GM12878 (cell line): Measurements from ENCODE around the gene CAB39. TPM values are rescaled to one million over a fixed set of nuclear protein-coding genes. Genes with fewer than 3 reads are reported as not detected.

Experiments used
- ATAC-seq: fragments of 200-7000 bp; cut with Tn5 transposase; 3 replicates; pipeline ENCODE4 v1.9.1; 2020; ENCODE audit warnings: mild to moderate bottlenecking, moderate library complexity
- BruUV-seq: library from RNA; stranded (reverse); fragments of 400-500 nt; replicated peaks from 2 replicates; lab custom pipeline; 2021; lab: Mats Ljungman, UMichigan
- CTCF ChIA-PET: fragments of 300-600 bp; sonication (Branson Sonifier 250); formaldehyde crosslinking; extraction: SDS; loops from one replicate; lab custom pipeline; 2021; ENCODE audit warnings: inconsistent platforms; lab: Yijun Ruan, JAX
- POLR2A ChIA-PET: fragments of 350-600 bp; formaldehyde crosslinking; extraction: SDS; loops from one replicate; lab custom pipeline; 2021; ENCODE audit warnings: inconsistent platforms; lab: Charles Lee
- RAD21 ChIA-PET: fragments of 300-600 bp; sonication (Branson Sonifier 250); formaldehyde crosslinking; loops from one replicate; lab custom pipeline; 2023; ENCODE audit warnings: antibody characterized with exemption; ENCODE audit not compliant: unreplicated experiment; lab: Charles Lee
- SMC1A ChIA-PET: fragments of 300-600 bp; sonication (Branson Sonifier 250); formaldehyde crosslinking; loops from one replicate; lab custom pipeline; 2023; ENCODE audit not compliant: unreplicated experiment, uncharacterized antibody; lab: Charles Lee
- DNase-seq: peaks from one replicate; pipeline ENCODE4 v3.0.0-alpha.2; 2011; ENCODE audit warnings: low read depth, low spot score
- FAIRE-seq: peaks from 3 replicates; lab custom pipeline; 2011; peaks lifted over from hg19 to GRCh38; lab: Jason Lieb, UNC
- H2AFZ ChIP-seq: 2 replicates; pipeline ENCODE4 v1.6.0; 2011; ENCODE audit warnings: low read depth, low read length, control low read depth; ENCODE audit not compliant: control insufficient read depth
- H3K27ac ChIP-seq: 2 replicates; pipeline ENCODE4 v1.5.1; 2011; ENCODE audit warnings: control low read depth; ENCODE audit not compliant: control insufficient read depth, insufficient read depth
- H3K27me3 ChIP-seq, 2 experiments: replicated peaks in 1 of 2; 2 replicates each; pipeline versions ENCODE4 v1.6.0 to v1.6.1; 2011; ENCODE audit warnings: low read length in 1 of 2; ENCODE audit not compliant: control insufficient read depth in 2 of 2, insufficient read depth in 2 of 2
- H3K36me3 ChIP-seq, 2 experiments: 2 replicates each; pipeline ENCODE4 v1.5.1; 2011; ENCODE audit warnings: low read length in 1 of 2; ENCODE audit not compliant: control insufficient read depth in 2 of 2, insufficient read depth in 2 of 2
- H3K4me1 ChIP-seq: 2 replicates; pipeline ENCODE4 v1.6.1; 2011; ENCODE audit warnings: mild to moderate bottlenecking, low read length, moderate library complexity, mixed read lengths; ENCODE audit not compliant: control insufficient read depth, insufficient read depth
- H3K4me2 ChIP-seq: 2 replicates; pipeline ENCODE4 v1.6.0; 2011; ENCODE audit warnings: control low read depth; ENCODE audit not compliant: control insufficient read depth, insufficient read depth
- H3K4me3 ChIP-seq: fragments of 200-600 bp; sonication (generic); 2 replicates; pipeline ENCODE4 v1.5.1; 2016
- H3K79me2 ChIP-seq: 2 replicates; pipeline ENCODE4 v1.6.0; 2011; ENCODE audit warnings: low read length; ENCODE audit not compliant: control insufficient read depth, insufficient read depth
- H3K9ac ChIP-seq: 2 replicates; pipeline ENCODE4 v1.8.0; 2011; ENCODE audit warnings: low read length, control low read depth, mixed read lengths; ENCODE audit not compliant: control insufficient read depth, insufficient read depth
- H3K9me3 ChIP-seq: replicated peaks from 3 replicates; pipeline ENCODE4 v1.5.1; 2011; ENCODE audit warnings: mild to moderate bottlenecking, low read length; ENCODE audit not compliant: control insufficient read depth, insufficient read depth
- H4K20me1 ChIP-seq: 2 replicates; pipeline ENCODE4 v1.6.0; 2011; ENCODE audit not compliant: control insufficient read depth, insufficient read depth
- CHD1 ChIP-seq: IDR thresholded peaks from 2 replicates; pipeline ENCODE4 v1.6.1; 2012; ENCODE audit warnings: low read depth, low read length, improper control_type of control experiment
- CHD2 ChIP-seq: IDR thresholded peaks from 2 replicates; pipeline ENCODE4 v1.6.1; 2011; ENCODE audit warnings: low read depth, low read length, improper control_type of control experiment, borderline replicate concordance
- MTA3 ChIP-seq: IDR thresholded peaks from 2 replicates; pipeline ENCODE4 v1.6.1; 2012; ENCODE audit warnings: low read length, inconsistent platforms, borderline replicate concordance
- NFYB ChIP-seq: IDR thresholded peaks from 2 replicates; pipeline ENCODE4 v1.6.1; 2011; ENCODE audit warnings: low read depth, mild to moderate bottlenecking, low read length, improper control_type of control experiment, moderate library complexity; ENCODE audit not compliant: insufficient read depth
- RCOR1 ChIP-seq: conservative IDR thresholded peaks from 2 replicates; pipeline ENCODE4 v1.6.1; 2012; ENCODE audit warnings: low read depth, low read length, improper control_type of control experiment
- WGBS: methylation state at CpG from one replicate; pipeline ENCODE4 v1.1.6; 2016; ENCODE audit warnings: low lambda C conversion rate; ENCODE audit not compliant: insufficient replicate concordance, insufficient coverage; ENCODE audit errors: missing lambda C conversion rate; 5-methylcytosine and 5-hydroxymethylcytosine counted together
- in situ Hi-C: fragments of 300-500 bp; cut with MboI; formaldehyde crosslinking; loops from 9 replicates; pipeline ENCODE4 v1.14.3; 2018; ENCODE audit warnings: mixed read lengths
- intact Hi-C: fragments of 100-400 bp; cut with micrococcal nuclease; formaldehyde crosslinking; loops from one replicate; pipeline ENCODE4 v1.14.2; 2022; ENCODE audit not compliant: unreplicated experiment
- polyA plus RNA-seq, 11 experiments: library from polyadenylated mRNA; depleted of rRNA in 4 of 11; unstranded in 6 of 11; stranded (reverse) in 5 of 11; fragments of >200 nt; fragmentation: Nextera tagmentation in 4 of 11; fragmentation: Illumina TruSeq in 1 of 11; extraction: Ambion mirVana in 4 of 11; extraction: Trizol in 1 of 11; gene quantifications; 1 replicate in 1 of 11; 2 replicates in 10 of 11; pipeline versions ENCODE4 v1.2.1 to v1.2.3, GENCODE V29; 2011 to 2016; ENCODE audit warnings: inconsistent platforms in 2 of 11, missing spikeins in 2 of 11, low read depth in 1 of 11
- total RNA-seq, 4 experiments: library from RNA; depleted of rRNA in 3 of 4; stranded (reverse); fragments of >200 nt in 3 of 4; fragmentation: Illumina TruSeq in 1 of 4; extraction: Trizol in 1 of 4; gene quantifications; 2 replicates each; pipeline versions ENCODE4 v1.2.1 to v1.2.3, GENCODE V29; 2013 to 2021
- TF ChIP-seq, protein P1 (sequence below): IDR thresholded peaks from 2 replicates; pipeline ENCODE4 v1.6.1; 2011; ENCODE audit warnings: borderline replicate concordance, low read depth, mild to moderate bottlenecking, moderate library complexity, low read length; ENCODE audit not compliant: insufficient read depth, poor library complexity, severe bottlenecking
- TF ChIP-seq, protein P2 (sequence below): IDR thresholded peaks from 2 replicates; pipeline ENCODE4 v1.6.1; 2011; ENCODE audit warnings: low read depth, low read length, improper control_type of control experiment, borderline replicate concordance
- TF ChIP-seq, protein P3 (sequence below): fragments of 450-650 bp; IDR thresholded peaks from 2 replicates; pipeline ENCODE4 v1.6.1; 2017; ENCODE audit warnings: antibody characterized with exemption, mild to moderate bottlenecking, moderate library complexity

The CAB39 gene
- total and polyA plus RNA-seq, 10 of the 15 experiments (the other 5 are each of a cell fraction or from before 2014, with no cell fraction given), result 13.3 to 129 (median 62.9) TPM

DNA sequence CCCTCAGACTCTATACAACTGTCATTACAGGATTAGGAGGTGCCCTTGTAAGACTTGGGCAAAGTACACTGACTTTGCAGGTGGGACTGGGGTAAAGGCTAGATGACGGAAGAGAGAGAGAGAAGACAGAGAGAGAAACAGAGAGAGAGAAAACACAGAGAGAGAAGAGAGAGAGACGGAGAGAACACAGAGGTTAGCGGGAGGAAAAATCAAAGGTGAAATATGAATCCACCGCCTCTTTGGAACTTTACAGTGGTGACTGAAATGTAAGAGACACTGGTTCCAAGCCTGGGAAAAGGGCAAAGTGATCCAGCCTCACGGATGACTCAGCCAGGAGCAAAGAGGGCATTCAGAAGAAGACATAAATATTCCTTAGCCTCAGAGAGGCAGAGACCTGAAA, 25.1 kb upstream of the CAB39 start:
- H3K36me3 ChIP-seq, result no peaks in the 10 kb centered on the region
- 79% methylated on average over 5 of the region's 5 CpGs for WGBS
- no peaks in the 10 kb centered on the region for H3K79me2 ChIP-seq
- ChIA-PET POLR2A (interaction anchor here (1.2 kb wide), 1 partner anchor 24 kb away, joined by 3 read pairs; no protein-coding TSS in a partner anchor), CTCF (no interaction called here), RAD21 (no interaction called here), SMC1A (interaction anchor here (1.0 to 1.4 kb wide), 2 partner anchors 9 to 12 kb away, joined by 3 to 6 read pairs; no protein-coding TSS in a partner anchor)
- intact Hi-C loops (no loop called here), in situ Hi-C loops (no loop called here)
- H3K4me3 ChIP-seq, result no peak overlapping the region
- no peak overlapping the region for H3K9ac ChIP-seq
- DNase-seq (no peak), FAIRE-seq (no peak), ATAC-seq (no peak)
- H3K4me1 ChIP-seq, result no peaks in the 10 kb centered on the region
- no peaks in the 10 kb centered on the region for H3K27me3 ChIP-seq
- H2AFZ ChIP-seq, result no peak overlapping the region
- H3K9me3 ChIP-seq, result no peaks in the 10 kb centered on the region
- no peak for TF ChIP-seq CHD1
- TF ChIP-seq, protein P1, sequence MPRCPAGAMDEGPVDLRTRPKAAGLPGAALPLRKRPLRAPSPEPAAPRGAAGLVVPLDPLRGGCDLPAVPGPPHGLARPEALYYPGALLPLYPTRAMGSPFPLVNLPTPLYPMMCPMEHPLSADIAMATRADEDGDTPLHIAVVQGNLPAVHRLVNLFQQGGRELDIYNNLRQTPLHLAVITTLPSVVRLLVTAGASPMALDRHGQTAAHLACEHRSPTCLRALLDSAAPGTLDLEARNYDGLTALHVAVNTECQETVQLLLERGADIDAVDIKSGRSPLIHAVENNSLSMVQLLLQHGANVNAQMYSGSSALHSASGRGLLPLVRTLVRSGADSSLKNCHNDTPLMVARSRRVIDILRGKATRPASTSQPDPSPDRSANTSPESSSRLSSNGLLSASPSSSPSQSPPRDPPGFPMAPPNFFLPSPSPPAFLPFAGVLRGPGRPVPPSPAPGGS, result no peak
- TF ChIP-seq RCOR1, result no peak
- TF ChIP-seq, protein P2, sequence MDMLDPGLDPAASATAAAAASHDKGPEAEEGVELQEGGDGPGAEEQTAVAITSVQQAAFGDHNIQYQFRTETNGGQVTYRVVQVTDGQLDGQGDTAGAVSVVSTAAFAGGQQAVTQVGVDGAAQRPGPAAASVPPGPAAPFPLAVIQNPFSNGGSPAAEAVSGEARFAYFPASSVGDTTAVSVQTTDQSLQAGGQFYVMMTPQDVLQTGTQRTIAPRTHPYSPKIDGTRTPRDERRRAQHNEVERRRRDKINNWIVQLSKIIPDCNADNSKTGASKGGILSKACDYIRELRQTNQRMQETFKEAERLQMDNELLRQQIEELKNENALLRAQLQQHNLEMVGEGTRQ, result no peak
- TF ChIP-seq MTA3, result no peak
- TF ChIP-seq, protein P3, sequence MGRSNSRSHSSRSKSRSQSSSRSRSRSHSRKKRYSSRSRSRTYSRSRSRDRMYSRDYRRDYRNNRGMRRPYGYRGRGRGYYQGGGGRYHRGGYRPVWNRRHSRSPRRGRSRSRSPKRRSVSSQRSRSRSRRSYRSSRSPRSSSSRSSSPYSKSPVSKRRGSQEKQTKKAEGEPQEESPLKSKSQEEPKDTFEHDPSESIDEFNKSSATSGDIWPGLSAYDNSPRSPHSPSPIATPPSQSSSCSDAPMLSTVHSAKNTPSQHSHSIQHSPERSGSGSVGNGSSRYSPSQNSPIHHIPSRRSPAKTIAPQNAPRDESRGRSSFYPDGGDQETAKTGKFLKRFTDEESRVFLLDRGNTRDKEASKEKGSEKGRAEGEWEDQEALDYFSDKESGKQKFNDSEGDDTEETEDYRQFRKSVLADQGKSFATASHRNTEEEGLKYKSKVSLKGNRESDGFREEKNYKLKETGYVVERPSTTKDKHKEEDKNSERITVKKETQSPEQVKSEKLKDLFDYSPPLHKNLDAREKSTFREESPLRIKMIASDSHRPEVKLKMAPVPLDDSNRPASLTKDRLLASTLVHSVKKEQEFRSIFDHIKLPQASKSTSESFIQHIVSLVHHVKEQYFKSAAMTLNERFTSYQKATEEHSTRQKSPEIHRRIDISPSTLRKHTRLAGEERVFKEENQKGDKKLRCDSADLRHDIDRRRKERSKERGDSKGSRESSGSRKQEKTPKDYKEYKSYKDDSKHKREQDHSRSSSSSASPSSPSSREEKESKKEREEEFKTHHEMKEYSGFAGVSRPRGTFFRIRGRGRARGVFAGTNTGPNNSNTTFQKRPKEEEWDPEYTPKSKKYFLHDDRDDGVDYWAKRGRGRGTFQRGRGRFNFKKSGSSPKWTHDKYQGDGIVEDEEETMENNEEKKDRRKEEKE, result no peak
- TF ChIP-seq NFYB, result no peak
- TF ChIP-seq CHD2, result no peak
- H4K20me1 ChIP-seq, result no peaks in the 10 kb centered on the region
- H3K27ac ChIP-seq, result no peak overlapping the region
- H3K4me2 ChIP-seq, result no peak overlapping the region
- no TSS peak for BruUV-seq
